HepG2 (cell line): ENCODE data around the gene KANK4. TPM values are rescaled to one million over a fixed set of nuclear protein-coding genes. Genes with fewer than 3 reads are reported as not detected.

Experiments
- ATAC-seq: fragments of 200-7000 bp; cut with Tn5 transposase; 3 replicates; pipeline ENCODE4 v1.9.1; 2020; ENCODE audit warnings: mild to moderate bottlenecking, moderate library complexity
- BruUV-seq: library from RNA; stranded (reverse); fragments of 400-500 nt; replicated peaks from 2 replicates; lab custom pipeline; 2021; lab: Mats Ljungman, UMichigan
- CTCF ChIA-PET: fragments of 300-600 bp; formaldehyde crosslinking; extraction: SDS; loops from one replicate; lab custom pipeline; 2021; ENCODE audit warnings: low total read pairs, inconsistent platforms, low intra/inter-chr PET ratio; lab: Yijun Ruan, JAX
- POLR2A ChIA-PET: fragments of 350-600 bp; sonication (Branson Sonifier 250); formaldehyde crosslinking; loops from one replicate; lab custom pipeline; 2020; ENCODE audit warnings: antibody characterized with exemption, inconsistent platforms; lab: Yijun Ruan, JAX
- DNase-seq: peaks from one replicate; pipeline ENCODE4 v3.0.0-alpha.2; 2015; ENCODE audit warnings: low spot score
- FAIRE-seq: peaks from 3 replicates; lab custom pipeline; 2011; peaks lifted over from hg19 to GRCh38; lab: Jason Lieb, UNC
- H2AFZ ChIP-seq: one replicate; pipeline ENCODE4 v1.6.1; 2011; ENCODE audit warnings: low read length, inconsistent platforms
- H3K27ac ChIP-seq: fragments of 300-600 bp; 3 replicates; pipeline ENCODE4 v1.8.0; 2011; ENCODE audit warnings: mixed run types, mild to moderate bottlenecking, mixed read lengths, low read length, inconsistent platforms; ENCODE audit not compliant: insufficient read depth; ENCODE audit errors: extremely low read length
- H3K27me3 ChIP-seq, 2 experiments: fragments of 200-600 bp in 1 of 2; 2 replicates in 1 of 2; 3 replicates in 1 of 2; pipeline versions ENCODE4 v1.6.0 to v1.8.0; 2011; ENCODE audit warnings: low read length in 2 of 2, mild to moderate bottlenecking in 2 of 2, moderate library complexity in 2 of 2, inconsistent platforms in 1 of 2; ENCODE audit not compliant: insufficient read depth in 2 of 2, control insufficient read depth in 1 of 2
- H3K36me3 ChIP-seq, 2 experiments: fragments of 200-600 bp in 1 of 2; replicated peaks in 1 of 2; 2 replicates in 1 of 2; 3 replicates in 1 of 2; pipeline versions ENCODE4 v1.5.1 to v1.8.0; 2011; ENCODE audit warnings: low read length in 2 of 2, inconsistent platforms in 1 of 2; ENCODE audit not compliant: insufficient read depth in 2 of 2, control insufficient read depth in 1 of 2
- H3K4me1 ChIP-seq: 2 replicates; pipeline ENCODE4 v1.5.1; 2012; ENCODE audit warnings: low read length, inconsistent platforms; ENCODE audit not compliant: insufficient read depth
- H3K4me2 ChIP-seq: 2 replicates; pipeline ENCODE4 v1.6.0; 2011; ENCODE audit warnings: low read depth, low read length, inconsistent platforms
- H3K4me3 ChIP-seq, 3 experiments: fragments of 200-600 bp in 1 of 3; sonication (generic), shearing (Covaris generic) in 1 of 3; replicated peaks in 1 of 3; 2 replicates each; pipeline ENCODE4 v1.5.1; 2011 to 2016; ENCODE audit warnings: low read length in 3 of 3, inconsistent platforms in 2 of 3, low read depth in 2 of 3, mild to moderate bottlenecking in 2 of 3, control low read depth in 1 of 3, mixed read lengths in 1 of 3; ENCODE audit not compliant: insufficient read depth in 1 of 3
- H3K79me2 ChIP-seq: one replicate; pipeline ENCODE4 v1.6.1; 2011; ENCODE audit warnings: low read length, inconsistent platforms; ENCODE audit not compliant: insufficient read depth
- H3K9ac ChIP-seq: 2 replicates; pipeline ENCODE4 v1.6.0; 2011; ENCODE audit warnings: mild to moderate bottlenecking, low read depth, low read length, inconsistent platforms; ENCODE audit not compliant: insufficient read depth
- H3K9me3 ChIP-seq: 2 replicates; pipeline ENCODE4 v1.5.1; 2012; ENCODE audit warnings: mild to moderate bottlenecking, low read length
- H4K20me1 ChIP-seq: 2 replicates; pipeline ENCODE4 v1.6.0; 2011; ENCODE audit warnings: inconsistent platforms, mild to moderate bottlenecking, low read length, moderate library complexity; ENCODE audit not compliant: insufficient read depth
- KLF9 ChIP-seq: IDR thresholded peaks from 2 replicates; pipeline ENCODE4 v1.6.1; 2016; ENCODE audit warnings: low read depth
- NFRKB ChIP-seq: fragments of 450-650 bp; IDR thresholded peaks from 2 replicates; pipeline ENCODE4 v1.6.1; 2017
- SNAPC2 ChIP-seq: sonication (generic); formaldehyde crosslinking; IDR thresholded peaks from 2 replicates; pipeline ENCODE4 v1.8.1; 2022; ENCODE audit warnings: mild to moderate bottlenecking, missing genetic modification reagents
- THYN1 ChIP-seq: sonication (generic); formaldehyde crosslinking; IDR thresholded peaks from 2 replicates; pipeline ENCODE4 v1.8.1; 2023; ENCODE audit warnings: low read depth, mild to moderate bottlenecking, moderate library complexity, missing genetic modification reagents, borderline replicate concordance
- ZBTB40 ChIP-seq, 2 experiments: fragments of 450-650 bp in 1 of 2; sonication (generic) in 1 of 2; formaldehyde crosslinking in 1 of 2; IDR thresholded peaks; 2 replicates each; pipeline versions ENCODE4 v1.6.1 to v1.8.0; 2016 to 2022; ENCODE audit warnings: antibody characterized with exemption in 1 of 2, mild to moderate bottlenecking in 1 of 2, missing genetic modification reagents in 1 of 2
- ZC3H4 ChIP-seq: sonication (generic); formaldehyde crosslinking; IDR thresholded peaks from 2 replicates; pipeline ENCODE4 v1.4.0; 2020; ENCODE audit warnings: missing genetic modification reagents, borderline replicate concordance
- ZFY ChIP-seq: sonication (generic); formaldehyde crosslinking; IDR thresholded peaks from 2 replicates; pipeline ENCODE4 v1.4.0; 2020; ENCODE audit warnings: missing genetic modification reagents
- ZKSCAN5 ChIP-seq: sonication (generic); formaldehyde crosslinking; IDR thresholded peaks from 2 replicates; pipeline ENCODE4 v1.5.1; 2020; ENCODE audit warnings: mild to moderate bottlenecking, missing genetic modification reagents
- ZNF34 ChIP-seq: sonication (generic); formaldehyde crosslinking; IDR thresholded peaks from 2 replicates; pipeline ENCODE4 v1.4.0; 2020; ENCODE audit warnings: mild to moderate bottlenecking, missing genetic modification reagents, borderline replicate concordance
- ZNF44 ChIP-seq: sonication (generic); formaldehyde crosslinking; IDR thresholded peaks from 2 replicates; pipeline ENCODE4 v1.5.1; 2020; ENCODE audit warnings: mild to moderate bottlenecking, missing genetic modification reagents
- ZNF550 ChIP-seq: sonication (generic); formaldehyde crosslinking; IDR thresholded peaks from 2 replicates; pipeline ENCODE4 v1.4.0; 2020; ENCODE audit warnings: mild to moderate bottlenecking, missing genetic modification reagents, borderline replicate concordance
- WGBS: methylation state at CpG from one replicate; pipeline ENCODE4 v1.1.6; 2017; ENCODE audit warnings: low lambda C conversion rate; 5-methylcytosine and 5-hydroxymethylcytosine counted together
- in situ Hi-C: cut with HindIII; loops from 2 replicates; pipeline ENCODE4 v1.10.0; 2017; ENCODE audit warnings: low pct_unique_long_range_greater_than_20kb; ENCODE audit not compliant: extremely low pct_ligation_motif_present
- intact Hi-C: fragments of 100-400 bp; cut with micrococcal nuclease; formaldehyde crosslinking; loops from one replicate; pipeline ENCODE4 v1.10.0; 2022; ENCODE audit not compliant: unreplicated experiment
- polyA plus RNA-seq, 8 experiments: library from polyadenylated mRNA; depleted of rRNA in 3 of 8; stranded (reverse) in 7 of 8; unstranded in 1 of 8; fragments of >200 nt; fragmentation: Illumina TruSeq in 4 of 8; extraction: Trizol in 4 of 8; gene quantifications; 2 replicates each; pipeline versions ENCODE4 v1.2.1 to v1.2.3, GENCODE V29; 2011 to 2016; ENCODE audit warnings: low read depth in 4 of 8, missing spikeins in 1 of 8, mixed read lengths in 1 of 8; ENCODE audit not compliant: insufficient read depth in 1 of 8
- total RNA-seq, 5 experiments: library from RNA; depleted of rRNA; stranded (reverse); fragments of >200 nt; fragmentation: Illumina TruSeq; extraction: Trizol; gene quantifications; 2 replicates each; pipeline ENCODE4 v1.2.3, GENCODE V29; 2016; ENCODE audit warnings: low read depth in 1 of 5

Gene KANK4
- total and polyA plus RNA-seq, 2 of the 13 experiments (the other 11 are each of a cell fraction or from before 2014, with no cell fraction given): 16.1 to 25.7 TPM

- no peaks in the 10 kb centered on the region; a peak in 1 of 5 replicates for H3K27me3 ChIP-seq
- no peak for ATAC-seq
- intact Hi-C loops: no loop called here
- no peak for FAIRE-seq
- H3K9ac ChIP-seq: no peak overlapping the region
- H3K4me1 ChIP-seq: peaks cover 29% of the 10 kb centered on the region
- H4K20me1 ChIP-seq: no peaks in the 10 kb centered on the region
- no peak overlapping the region for H3K4me3 ChIP-seq
- WGBS: 73% methylated on average over 4 of the region's 4 CpGs
- no peak overlapping the region for H3K27ac ChIP-seq
- H3K36me3 ChIP-seq: no peaks in the 10 kb centered on the region
- CTCF ChIA-PET: no interaction called here
- no TSS peak for BruUV-seq
- DNase-seq: no peak
- no peak for TF ChIP-seq SNAPC2 (CRISPR knock-in tag)
- TF ChIP-seq THYN1 (CRISPR knock-in tag): no peak
- no peak for TF ChIP-seq ZFY (CRISPR knock-in tag)
- TF ChIP-seq NFRKB: no peak
- no peak for TF ChIP-seq ZNF44 (CRISPR knock-in tag)
- TF ChIP-seq ZC3H4 (CRISPR knock-in tag): no peak
- no peak for TF ChIP-seq KLF9 (CRISPR knock-in tag)
- TF ChIP-seq ZBTB40 (IDR thresholded peaks at IDR 0.05): no peak
- no peak for TF ChIP-seq ZBTB40 (CRISPR knock-in tag; IDR thresholded peaks at IDR 0.05)
- TF ChIP-seq ZNF550 (CRISPR knock-in tag): no peak
- no peak for TF ChIP-seq ZKSCAN5
- TF ChIP-seq ZNF34 (CRISPR knock-in tag): no peak
- TF ChIP-seq, all 625 proteins: peak for 0
- Histone ChIP-seq H2AFZ (no peak overlapping the region), H3K4me2 (no peak overlapping the region), H3K79me2 (no peaks in the 10 kb centered on the region), H3K9me3 (no peaks in the 10 kb centered on the region)
- in situ Hi-C loops: no loop called here
- POLR2A ChIA-PET: no interaction called here
Observed at GRCh38 chr1:62346886-62347285, 27.7 kb upstream of the KANK4 start.
